CD4-positive, alpha-beta T cell treated with Interleukin-4 for 1 hour (primary cell): ENCODE data around the gene EID1.
"Not testable (repeated sequence)": the region's sequence is repeated elsewhere in the genome, so short reads cannot be mapped to it uniquely, and the experiment has no call there.

Experiments used
- DNase-seq, 2 donors: peaks; one replicate each; pipeline ENCODE4 v3.0.0-alpha.2; 2020 to 2022

The EID1 gene, protein sequence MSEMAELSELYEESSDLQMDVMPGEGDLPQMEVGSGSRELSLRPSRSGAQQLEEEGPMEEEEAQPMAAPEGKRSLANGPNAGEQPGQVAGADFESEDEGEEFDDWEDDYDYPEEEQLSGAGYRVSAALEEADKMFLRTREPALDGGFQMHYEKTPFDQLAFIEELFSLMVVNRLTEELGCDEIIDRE

DNA sequence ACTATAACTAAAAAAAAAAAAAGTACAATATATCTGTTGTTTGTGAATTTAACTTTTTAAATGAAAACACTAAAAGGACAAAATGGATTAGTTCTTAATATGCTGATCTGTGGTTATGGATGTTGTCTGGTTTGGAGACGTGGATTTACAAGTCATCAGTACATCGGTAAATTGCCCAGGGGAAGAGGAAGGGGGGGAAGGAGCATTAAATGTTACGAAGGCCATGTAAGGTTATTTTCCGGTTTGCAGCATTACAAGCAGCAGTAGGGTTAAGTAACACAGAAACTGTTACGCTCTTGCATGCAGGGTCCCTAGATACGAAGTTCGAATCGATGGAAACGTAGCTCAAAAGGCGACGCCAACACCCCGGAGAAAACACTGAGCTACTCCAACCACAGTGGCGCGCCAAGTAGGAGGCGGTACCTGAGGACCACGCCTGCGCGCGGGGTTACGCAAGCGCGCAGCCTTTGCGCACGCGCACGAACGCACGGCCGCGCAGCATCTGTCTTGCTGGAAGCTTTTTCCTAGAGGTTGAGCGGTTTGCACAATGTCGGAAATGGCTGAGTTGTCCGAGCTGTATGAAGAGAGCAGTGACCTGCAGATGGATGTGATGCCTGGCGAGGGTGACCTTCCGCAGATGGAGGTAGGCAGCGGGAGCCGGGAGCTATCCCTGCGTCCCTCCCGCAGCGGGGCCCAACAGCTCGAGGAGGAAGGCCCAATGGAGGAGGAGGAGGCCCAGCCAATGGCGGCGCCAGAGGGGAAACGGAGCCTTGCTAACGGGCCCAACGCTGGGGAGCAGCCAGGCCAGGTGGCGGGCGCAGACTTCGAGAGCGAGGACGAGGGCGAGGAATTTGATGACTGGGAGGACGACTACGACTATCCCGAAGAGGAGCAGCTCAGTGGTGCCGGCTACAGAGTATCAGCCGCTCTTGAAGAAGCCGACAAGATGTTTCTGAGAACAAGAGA, at the start of gene EID1:
Gene EID1 (plus strand): TSS at position 505 of the 966 bp plus-strand sequence. CDS start 43 bp downstream, at position 548.
- peak; percentile 94 for DNase-seq

DNA sequence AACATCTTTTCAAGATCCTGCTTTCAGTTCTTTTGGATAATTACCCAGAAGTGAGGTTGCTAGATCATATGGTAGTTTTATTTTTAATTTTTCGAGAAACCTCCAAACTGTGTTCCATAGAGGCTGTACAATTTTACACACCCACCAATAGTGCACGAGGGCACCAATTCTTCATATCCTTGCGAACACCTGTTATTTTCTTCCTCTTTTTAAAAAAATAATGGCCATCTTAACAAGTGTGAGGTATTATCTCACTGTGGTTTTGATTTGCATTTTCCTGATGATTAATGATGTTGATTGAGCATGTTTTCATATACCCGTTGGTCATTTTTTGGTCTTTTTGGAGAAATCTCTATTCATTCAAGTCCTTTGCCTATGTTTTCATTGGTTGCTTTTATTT, 49.5 kb upstream of the EID1 start:
- DNase-seq, result no peak

DNA sequence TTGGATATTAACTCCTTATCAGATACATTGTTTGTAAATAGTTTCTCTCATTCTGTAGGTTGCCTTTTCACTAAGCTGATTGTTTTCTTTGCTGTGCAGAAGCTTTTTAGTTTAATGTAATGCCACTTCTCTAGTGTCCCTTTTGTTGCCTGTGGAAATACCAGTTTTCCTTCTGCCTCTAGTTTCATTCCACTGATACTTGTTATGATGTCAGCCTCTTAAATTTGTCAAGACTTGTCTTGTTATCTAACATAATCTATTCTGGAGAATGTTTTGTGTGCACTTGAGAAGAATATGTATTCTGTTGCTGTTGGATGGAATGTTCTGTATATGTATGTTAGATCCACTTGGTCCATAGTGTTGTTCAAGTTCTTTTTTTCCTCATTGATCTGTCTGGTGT, 49.0 kb upstream of the EID1 start:
- DNase-seq, result no peak

DNA sequence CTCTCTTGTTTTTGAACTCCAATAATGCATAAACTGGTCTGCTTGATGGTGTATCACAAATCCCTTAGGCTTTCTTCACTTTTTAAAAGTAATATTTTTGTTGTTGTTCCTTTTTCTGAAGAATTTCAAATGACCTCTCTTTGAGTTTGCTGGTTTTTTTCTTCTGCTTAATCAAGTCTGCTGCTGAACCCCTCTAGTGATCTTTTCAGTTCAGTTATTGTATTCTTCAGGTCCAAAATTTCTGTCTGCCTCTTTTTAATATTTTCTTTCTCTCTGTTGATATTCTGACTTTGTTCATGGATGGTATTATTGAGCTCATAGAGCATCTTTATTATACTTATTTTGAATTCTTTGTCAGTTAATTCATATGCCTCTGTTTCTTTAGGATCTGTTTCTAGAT, 45.3 kb upstream of the EID1 start:
- DNase-seq, result no peak

DNA sequence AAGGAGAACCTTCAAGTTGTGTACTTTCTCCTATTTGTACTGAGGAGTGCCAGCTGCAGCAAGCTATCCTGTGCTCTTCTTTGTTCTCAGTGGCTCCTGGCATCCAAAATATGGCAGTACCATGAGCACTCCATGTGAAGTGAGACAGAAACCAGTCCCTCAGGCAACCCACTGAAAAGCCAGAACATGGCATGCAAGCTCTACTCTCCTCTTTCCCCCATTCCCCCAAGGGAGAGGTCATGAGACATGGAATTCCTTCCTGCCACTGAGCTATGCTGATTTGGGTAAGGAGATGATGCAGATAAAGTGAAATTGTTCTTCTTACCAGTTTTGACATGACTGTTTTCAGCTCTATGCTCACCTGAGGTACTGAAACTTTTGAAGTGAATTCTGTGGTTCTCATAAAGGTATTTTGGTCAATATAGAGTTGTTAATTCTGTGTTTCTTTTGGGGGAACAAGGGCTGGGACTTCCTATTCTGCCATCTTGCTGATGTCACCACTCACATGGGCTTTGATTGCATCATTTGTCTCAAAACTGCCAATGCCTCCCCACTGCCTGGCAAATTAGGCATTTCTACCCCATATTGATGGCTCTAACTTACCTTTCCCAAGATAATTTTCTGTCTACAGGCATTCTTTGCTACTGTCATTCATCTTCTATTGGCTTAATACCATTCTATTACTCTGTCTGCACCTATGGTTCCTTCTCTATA, 44.3 kb upstream of the EID1 start:
- DNase-seq, result no peak

DNA sequence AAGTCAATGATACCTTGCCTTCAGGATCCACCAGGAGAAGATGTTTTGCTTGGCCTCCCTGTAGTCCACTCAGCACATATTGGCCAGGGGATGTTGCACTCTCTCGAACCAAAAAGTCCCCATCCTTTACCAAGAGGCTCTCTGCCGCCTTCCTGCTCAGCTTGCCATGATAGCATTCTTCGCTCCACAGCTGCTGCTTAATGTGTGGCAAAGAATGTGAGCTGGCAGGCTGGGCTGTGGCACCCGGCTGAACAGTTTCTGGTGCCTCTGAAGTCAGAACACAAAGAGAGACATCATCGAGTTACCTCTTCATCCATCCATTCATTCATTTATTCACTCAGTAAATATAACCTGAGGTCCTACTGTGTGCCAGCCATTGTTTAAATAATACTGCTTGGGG, 43.2 kb upstream of the EID1 start:
- no peak for DNase-seq

DNA sequence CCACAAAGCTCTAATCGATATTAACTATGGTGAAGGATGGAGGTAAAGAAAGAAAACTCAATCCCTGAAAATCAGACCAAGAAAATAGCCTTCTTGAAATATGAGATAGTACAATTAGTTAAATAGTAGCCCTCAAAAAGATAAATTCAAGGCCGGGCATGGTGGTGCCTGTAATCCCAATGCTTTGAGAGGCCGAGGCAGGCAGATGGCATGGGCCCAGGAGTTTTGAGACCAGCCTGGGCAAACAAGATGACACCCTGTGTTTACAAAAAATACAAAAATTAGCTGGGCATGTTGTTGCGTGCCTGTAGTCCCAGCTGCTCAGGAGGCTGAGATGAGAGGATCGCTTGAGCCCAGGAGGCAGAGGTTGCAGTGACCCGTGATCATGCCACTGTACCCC, 35.4 kb upstream of the EID1 start:
- DNase-seq, result no peak

DNA sequence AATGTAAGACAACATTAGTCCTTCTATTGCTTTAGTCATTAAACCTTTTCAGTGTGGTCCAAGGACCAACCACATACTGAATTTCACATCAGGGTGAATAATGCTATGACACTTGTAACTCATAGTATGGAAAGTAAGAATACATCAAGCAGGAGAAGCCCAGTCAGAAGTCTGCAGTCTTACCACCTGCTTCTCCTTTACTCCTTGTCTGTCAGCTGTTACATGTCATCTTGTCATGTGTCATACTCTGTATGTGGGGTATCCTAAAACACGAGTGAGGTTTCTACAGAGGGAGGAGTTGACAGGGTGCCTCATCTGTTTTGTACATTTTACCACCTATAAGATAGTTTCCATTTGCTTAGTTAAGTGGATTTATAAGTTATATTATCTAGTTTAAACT, 32.8 kb upstream of the EID1 start:
- DNase-seq, result no peak

DNA sequence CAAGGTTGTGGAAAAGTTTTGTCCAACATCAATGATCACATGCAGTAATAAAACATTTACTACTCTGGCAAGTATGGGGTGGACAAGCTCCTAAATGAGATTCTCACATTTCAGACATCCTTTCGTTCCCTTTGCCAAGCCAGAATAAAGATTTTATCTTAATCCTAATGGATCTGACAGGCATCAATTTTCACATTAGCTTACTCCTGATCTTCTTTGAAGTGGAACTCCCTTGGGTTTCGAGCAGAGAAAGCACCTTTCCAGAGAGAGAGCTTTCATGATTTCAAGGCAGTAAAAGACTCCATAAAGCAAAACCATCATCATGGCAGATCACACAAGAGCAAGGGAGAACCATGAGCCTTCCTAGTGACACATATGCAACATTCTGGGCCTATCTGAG, 27.3 kb upstream of the EID1 start:
- DNase-seq, result no peak

DNA sequence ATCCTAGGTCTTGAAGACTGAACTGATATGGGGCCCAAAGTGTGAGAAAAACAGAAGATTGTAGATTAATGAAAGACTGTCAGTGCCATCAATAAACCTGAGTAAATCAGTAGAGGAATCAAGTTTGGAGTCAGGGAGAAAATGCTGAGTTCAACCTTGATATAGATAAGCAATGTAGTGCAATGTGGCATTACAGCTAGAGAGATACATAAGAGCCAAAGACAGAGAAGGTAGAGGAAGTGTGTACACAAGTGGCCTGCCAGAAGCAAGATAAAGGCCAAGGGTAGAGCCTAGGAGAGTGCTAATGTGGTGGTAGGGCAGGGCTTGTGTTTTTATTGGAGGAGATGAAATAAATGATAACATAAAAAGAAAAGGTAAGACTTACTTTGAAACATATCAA, 26.0 kb upstream of the EID1 start:
- no peak for DNase-seq

DNA sequence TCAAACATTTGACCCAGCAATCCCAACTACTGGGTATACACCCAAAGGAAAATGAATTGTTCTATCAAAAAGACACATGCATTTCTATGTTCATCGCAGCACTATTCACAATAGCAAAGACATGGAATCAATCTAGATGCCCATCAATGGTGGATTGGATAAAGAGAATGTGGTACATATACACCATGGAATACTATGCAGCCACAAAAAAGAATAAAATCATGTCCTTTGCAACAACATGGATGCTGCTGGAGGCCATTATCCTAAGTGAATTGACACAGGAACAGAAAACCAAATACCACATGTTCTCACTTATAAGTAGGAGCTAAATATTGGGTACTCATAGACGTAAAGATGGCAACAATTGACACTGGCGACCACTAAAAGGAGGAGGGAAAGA, 23.5 kb upstream of the EID1 start:
- not testable (repeated sequence) for DNase-seq

DNA sequence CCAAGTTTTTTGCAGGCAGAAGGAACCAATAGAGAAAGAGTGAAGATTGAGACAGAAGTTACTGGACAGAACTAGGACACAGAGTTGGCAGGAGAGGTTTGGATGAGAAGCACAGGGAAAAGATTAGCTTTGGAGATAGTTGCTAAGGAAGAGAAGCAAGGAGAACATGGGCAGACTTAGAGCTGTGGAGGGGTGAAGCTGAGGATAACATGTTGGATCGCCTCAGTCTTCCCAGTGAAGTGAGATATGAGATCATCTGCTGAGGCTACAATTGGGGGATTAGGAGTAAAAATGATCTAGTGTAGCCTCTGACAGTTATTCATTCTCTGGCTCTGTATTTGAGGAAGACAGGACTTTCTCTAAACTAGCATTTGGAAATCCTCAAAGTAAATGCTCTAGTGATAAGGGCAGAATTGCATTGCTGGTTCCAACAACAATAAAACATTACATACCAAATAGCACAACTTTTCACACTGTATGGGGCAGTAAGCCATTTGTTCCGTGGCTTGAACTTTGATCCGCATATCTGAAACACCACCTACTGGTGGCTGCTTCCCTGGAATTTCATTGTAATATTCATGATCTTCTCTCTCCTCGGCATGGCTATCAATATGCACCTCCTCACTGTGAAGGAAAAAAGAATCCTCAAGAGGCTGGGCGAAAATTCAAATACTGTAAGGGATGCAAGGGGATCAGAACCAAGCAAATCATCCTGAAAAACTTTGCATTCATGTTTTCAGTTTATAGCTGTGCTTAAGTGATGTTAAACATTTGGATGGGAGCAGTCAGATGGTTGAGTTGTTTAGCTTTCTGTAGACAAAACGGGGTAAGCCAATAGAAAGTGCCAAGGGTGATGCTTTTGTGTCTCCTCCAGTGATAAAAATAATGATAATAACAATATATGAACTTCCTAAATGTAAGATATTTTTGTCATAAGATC, 22.2 kb upstream of the EID1 start:
- DNase-seq, result no peak

DNA sequence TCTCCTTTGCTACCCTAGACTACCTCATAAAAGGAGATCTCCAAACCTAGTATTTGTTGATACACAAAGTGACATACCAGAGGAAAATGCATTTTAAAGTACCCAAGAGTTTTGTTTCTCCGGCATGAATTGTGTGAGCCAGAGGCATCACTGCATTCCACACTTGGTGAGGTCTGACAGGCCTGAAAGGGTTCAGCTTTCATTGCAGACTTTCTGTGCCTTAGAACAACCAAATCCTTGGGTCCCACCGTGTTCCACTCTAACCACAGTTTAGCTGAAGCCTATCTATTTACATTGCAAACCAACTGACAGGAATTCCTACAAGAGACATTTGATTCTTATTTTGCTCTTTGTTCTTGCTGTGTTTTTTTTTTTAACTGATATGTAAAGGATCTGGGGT, 21.0 kb upstream of the EID1 start:
- DNase-seq, result no peak

DNA sequence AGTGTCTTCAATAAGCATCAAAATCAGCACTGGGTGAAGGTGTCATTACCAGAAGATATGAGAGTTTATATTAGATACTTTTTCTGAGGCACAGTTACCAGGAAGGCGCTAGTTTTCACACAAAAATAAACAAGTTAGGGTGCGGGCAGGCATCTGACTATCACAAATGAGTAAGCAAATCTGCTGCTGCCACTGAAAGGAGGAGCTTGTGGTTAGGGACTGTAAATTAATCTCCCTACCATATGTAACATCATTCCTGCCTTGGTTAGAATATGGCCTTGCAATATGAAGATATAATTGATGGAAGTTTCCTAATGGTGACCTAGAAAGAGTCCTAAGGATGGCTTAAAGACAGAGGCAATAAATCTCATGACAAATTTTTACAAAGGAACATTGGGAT, 19.5 kb upstream of the EID1 start:
- DNase-seq, result no peak

DNA sequence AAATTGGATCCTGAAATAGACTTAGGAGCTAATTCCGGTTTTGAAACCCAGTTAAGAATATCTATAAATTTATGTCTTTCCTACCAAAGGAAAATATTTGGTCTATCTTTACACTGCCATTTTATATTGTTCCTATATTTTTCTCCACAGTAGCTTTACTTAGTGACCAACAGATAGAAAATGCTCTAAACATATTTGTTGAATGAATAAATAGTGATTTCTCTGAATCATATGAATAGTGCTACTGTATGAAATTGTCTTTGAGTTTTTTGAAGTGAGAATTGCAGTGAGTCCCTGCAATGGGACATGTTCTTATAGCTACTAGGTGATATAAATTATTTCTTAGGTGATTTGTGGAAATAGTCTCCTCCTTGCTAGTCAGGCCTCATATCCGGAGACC, 18.5 kb upstream of the EID1 start:
- DNase-seq, result no peak

DNA sequence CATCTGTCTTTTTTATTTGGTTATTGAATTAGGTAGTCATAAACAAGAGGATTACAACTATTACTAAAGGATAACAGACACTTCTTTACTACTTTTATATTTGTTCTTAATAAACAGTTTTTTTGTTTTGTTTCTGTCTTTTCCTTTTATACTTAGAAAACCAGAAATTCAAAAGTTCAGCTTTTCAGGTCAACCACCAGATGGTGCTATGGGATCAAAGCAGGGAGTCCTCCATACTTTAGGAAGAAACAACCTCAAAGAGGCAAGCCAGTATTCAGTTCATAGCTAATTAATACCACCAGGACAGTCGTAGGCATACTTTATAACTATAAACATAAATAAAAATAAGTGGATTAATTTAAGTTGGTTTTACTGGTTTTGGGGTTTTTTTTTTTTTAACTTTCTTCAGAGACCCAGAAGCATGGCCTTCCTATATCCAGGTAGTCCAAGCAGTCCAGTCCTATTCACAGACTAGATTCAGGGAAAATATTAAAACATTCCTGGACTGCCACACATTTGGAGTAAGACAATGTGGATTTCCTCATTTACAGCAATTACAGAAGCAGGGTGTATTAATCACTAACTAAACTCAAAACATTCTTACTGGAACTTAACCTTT, 16.0 kb upstream of the EID1 start:
- DNase-seq, result peak; percentile 44 to 78

DNA sequence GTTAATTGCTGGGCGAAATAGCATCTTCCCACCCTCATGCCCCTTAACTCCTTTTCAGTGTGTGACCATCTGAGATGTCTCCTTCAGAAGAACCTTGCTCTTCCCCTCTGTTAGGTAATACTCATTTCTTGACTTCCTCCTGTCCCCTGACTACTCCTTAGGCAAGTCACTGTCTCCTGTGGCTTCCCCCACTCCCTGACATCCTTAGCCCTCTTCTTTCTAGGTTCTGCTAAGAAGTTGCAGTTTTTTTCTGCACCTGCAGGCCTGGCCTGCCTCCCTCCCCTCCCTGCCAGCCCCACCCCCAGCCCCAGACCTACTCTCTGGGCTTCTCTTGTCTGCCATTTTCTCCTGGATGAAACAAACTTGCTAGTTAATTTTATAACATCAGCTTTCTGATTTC, 15.2 kb upstream of the EID1 start:
- no peak for DNase-seq

DNA sequence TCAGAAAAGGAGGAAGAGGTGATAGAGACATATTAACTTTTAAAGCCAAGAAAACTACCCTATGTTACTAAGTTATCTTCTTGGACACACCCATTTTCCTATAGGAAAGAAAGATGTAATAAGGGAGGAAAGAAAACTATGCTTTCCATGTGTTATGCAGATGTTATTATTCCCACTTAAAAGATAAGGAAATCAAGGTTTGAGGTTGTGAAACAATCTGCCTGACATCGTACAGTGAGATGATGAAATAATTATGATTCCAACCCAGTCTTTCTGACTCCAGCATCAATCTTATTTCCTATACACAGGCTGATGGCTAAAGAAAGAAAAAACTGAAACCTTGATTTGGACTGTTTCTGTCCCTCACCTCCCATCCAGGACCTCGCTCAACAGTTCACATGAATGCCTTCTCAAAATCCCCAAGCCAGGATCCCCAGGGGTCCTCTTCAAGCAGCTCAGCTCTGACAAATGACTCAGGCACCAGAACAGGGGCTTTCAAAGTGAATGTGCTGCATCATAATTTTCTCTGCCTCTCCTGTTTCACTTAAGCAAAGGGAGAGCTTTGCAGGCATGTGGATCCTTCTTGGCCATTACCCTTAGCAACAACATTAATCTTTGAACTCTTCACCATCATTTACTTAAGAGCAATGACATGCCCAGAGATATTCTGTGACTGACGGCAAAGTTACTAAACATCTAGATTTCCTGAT, 12.4 kb upstream of the EID1 start:
- DNase-seq, result no peak

DNA sequence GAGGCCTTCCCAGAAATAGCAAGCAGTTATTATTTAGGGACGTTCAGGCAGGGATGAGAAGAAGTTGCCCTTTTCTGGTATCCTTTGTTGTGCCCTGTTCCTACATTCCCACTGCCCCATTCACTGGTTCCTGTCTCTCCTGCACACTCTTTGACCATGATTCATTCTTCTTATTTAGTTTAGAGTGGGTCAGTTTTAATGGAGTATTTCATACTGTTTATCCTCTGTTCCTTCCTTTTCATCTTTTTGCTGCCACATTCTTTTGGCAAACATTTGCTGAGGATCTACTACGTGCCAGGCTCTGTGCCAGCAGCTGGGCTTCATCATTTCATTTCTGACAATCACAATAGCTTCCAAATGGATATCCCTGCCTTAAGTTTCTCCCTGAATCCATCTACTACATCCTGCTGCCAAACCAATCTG, 11.8 kb upstream of the EID1 start:
- no peak for DNase-seq

DNA sequence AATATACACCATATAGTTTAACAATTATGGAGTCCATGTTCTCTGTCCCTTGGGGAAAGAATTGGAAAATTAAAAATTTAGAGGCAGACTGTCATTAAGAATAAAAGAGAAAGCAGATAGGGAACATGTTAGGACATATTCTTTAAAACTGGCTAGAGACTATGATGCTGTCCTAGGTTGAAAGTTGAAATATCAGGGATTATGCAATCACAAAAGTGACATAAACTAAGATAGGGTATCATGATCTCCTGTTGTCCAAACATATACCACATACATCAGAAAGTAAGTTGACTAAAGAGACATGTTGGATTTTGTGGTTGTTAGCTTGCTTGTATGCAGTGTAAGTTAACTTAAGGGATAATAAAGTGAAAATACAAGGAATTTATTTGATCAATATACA, 9.9 kb upstream of the EID1 start:
- DNase-seq, result no peak

DNA sequence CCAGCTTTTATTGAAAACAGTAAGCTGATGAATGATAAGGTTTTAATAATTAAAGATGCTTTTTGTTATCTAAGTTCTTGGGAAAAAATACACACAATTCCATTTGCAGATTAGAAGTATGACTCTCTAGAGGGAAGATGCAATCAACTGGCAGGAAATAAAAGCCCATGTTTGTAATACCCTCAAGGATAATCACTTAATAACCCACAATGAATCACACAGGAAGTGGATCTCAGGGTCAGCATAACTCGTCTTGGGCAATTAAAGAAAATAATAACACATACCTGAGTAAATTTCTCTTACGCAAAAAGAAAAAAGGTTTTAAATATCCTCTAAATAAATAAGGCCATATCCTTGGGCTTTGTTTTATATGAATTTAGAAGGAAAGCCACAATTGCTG, 9.4 kb upstream of the EID1 start:
- no peak for DNase-seq

DNA sequence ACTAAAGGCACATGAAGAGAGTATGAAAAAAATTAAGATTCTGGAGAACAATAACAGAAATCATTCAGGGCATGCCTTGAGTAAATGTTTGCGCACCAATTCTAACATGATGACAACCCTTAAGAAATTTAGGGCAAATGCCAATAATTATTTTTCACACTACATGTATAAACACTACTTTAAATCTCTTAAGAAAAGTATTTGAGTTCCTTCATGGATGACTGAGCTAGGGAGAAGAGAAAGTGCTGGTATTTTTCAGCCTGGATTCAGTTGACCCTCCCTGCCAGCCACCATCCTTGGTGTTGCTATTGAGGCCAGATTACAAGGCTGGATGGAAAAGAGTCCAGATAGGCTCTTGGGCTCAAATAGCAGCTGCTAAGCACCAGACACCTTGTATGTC, 8.0 kb upstream of the EID1 start:
- DNase-seq, result no peak
